B cell (primary cell): ENCODE data around the gene HLA-DRB1. TPM values are rescaled to one million over a fixed set of nuclear protein-coding genes. Genes with fewer than 3 reads are reported as not detected.

ENCODE experiments used
- ATAC-seq: fragments of 200-7000 bp; cut with Tn5 transposase; one replicate; pipeline ENCODE4 v1.10.0; 2021; ENCODE audit warnings: low read depth, mild to moderate bottlenecking, moderate number of reproducible peaks, moderate library complexity
- CTCF ChIA-PET: fragments of 350-600 bp; sonication (Branson Sonifier 250); formaldehyde crosslinking; loops from one replicate; lab custom pipeline; 2021; ENCODE audit warnings: antibody characterized with exemption, inconsistent platforms; lab: Charles Lee
- POLR2A ChIA-PET: fragments of 350-600 bp; sonication (Branson Sonifier 250); formaldehyde crosslinking; loops from one replicate; lab custom pipeline; 2021; ENCODE audit warnings: antibody characterized with exemption; lab: Charles Lee
- DNase-seq: peaks from one replicate; pipeline ENCODE4 v3.0.0; 2013
- H2AFZ ChIP-seq: 2 replicates; pipeline ENCODE4 v1.6.1; 2012; ENCODE audit warnings: mild to moderate bottlenecking, low read depth, low read length; ENCODE audit not compliant: insufficient read depth, poor library complexity, severe bottlenecking
- H3K27ac ChIP-seq, 2 donors: 1 replicate in 1 of 2; 2 replicates in 1 of 2; pipeline ENCODE4 v1.5.1; 2012 to 2013; ENCODE audit warnings: low read length in 2 of 2, mild to moderate bottlenecking in 2 of 2, moderate library complexity in 1 of 2
- H3K27me3 ChIP-seq, 4 experiments: fragments of 200-600 bp in 1 of 4; sonication (generic) in 1 of 4; replicated peaks in 1 of 4; 1 replicate in 2 of 4; 2 replicates in 2 of 4; pipeline versions ENCODE4 v1.6.1 to v1.7.0; 2013 to 2016; ENCODE audit warnings: low read length in 3 of 4, mild to moderate bottlenecking in 2 of 4, mixed read lengths in 1 of 4, moderate library complexity in 1 of 4; ENCODE audit not compliant: insufficient read depth in 4 of 4, control insufficient read depth in 3 of 4; ENCODE audit errors: control extremely low read depth in 1 of 4
- H3K36me3 ChIP-seq, 2 experiments: replicated peaks in 1 of 2; 1 replicate in 1 of 2; 2 replicates in 1 of 2; pipeline versions ENCODE4 v1.6.1 to v1.7.1; 2013; ENCODE audit warnings: low read length in 1 of 2; ENCODE audit not compliant: insufficient read depth in 2 of 2, control insufficient read depth in 1 of 2; ENCODE audit errors: control extremely low read depth in 1 of 2, extremely low read depth in 1 of 2
- H3K4me1 ChIP-seq, 2 donors: fragments of 200-600 bp in 1 of 2; sonication (generic) in 1 of 2; 1 replicate in 1 of 2; 2 replicates in 1 of 2; pipeline versions ENCODE4 v1.5.1 to v1.6.1; 2013 to 2017; ENCODE audit warnings: low read length in 2 of 2; ENCODE audit not compliant: control insufficient read depth in 2 of 2, insufficient read depth in 2 of 2
- H3K4me2 ChIP-seq: replicated peaks from 2 replicates; pipeline ENCODE3; 2012; ENCODE audit warnings: mild to moderate bottlenecking, low read depth, low read length; ENCODE audit not compliant: poor library complexity, severe bottlenecking
- H3K4me3 ChIP-seq, 5 experiments: fragments of 200-600 bp in 1 of 5; sonication (generic) in 1 of 5; 1 replicate in 3 of 5; 2 replicates in 2 of 5; pipeline versions ENCODE4 v1.5.1 to v1.7.0; 2011 to 2016; ENCODE audit warnings: low read length in 4 of 5, mild to moderate bottlenecking in 4 of 5, low read depth in 2 of 5, control low read depth in 1 of 5, moderate library complexity in 1 of 5; ENCODE audit not compliant: insufficient read depth in 1 of 5; ENCODE audit errors: control extremely low read depth in 1 of 5, extremely low read depth in 1 of 5
- H3K79me2 ChIP-seq: fragments of 200-600 bp; sonication (generic); one replicate; pipeline ENCODE4 v1.6.0; 2016; ENCODE audit warnings: low read length; ENCODE audit not compliant: control insufficient read depth, insufficient read depth
- H3K9ac ChIP-seq: fragments of 200-600 bp; sonication (generic); 2 replicates; pipeline ENCODE4 v1.6.1; 2017; ENCODE audit warnings: mild to moderate bottlenecking, low read length, moderate library complexity
- H3K9me3 ChIP-seq, 3 donors: one replicate each; pipeline versions ENCODE4 v1.6.1 to v1.7.1; 2013; ENCODE audit warnings: low read length in 2 of 3; ENCODE audit not compliant: control insufficient read depth in 2 of 3, insufficient read depth in 1 of 3; ENCODE audit errors: control extremely low read depth in 1 of 3
- H4K20me1 ChIP-seq: 2 replicates; pipeline ENCODE4 v1.6.0; 2012; ENCODE audit warnings: mild to moderate bottlenecking, low read length; ENCODE audit not compliant: insufficient read depth, control insufficient read depth, poor library complexity, severe bottlenecking
- H3K27ac Mint-ChIP-seq: one replicate; pipeline ENCODE4 v1.8.0; 2021; ENCODE audit warnings: mixed read lengths
- H3K27me3 Mint-ChIP-seq: one replicate; pipeline ENCODE4 v1.8.0; 2021; ENCODE audit warnings: mixed read lengths
- H3K4me1 Mint-ChIP-seq: one replicate; pipeline ENCODE4 v1.8.0; 2021; ENCODE audit warnings: mixed read lengths
- H3K4me3 Mint-ChIP-seq: one replicate; pipeline ENCODE4 v1.8.0; 2021; ENCODE audit warnings: mixed read lengths
- H3K9me3 Mint-ChIP-seq: one replicate; pipeline ENCODE4 v1.8.0; 2022; ENCODE audit warnings: mixed read lengths; ENCODE audit not compliant: insufficient read depth
- EZH2 ChIP-seq: IDR thresholded peaks from 2 replicates; pipeline ENCODE4 v1.6.1; 2012; ENCODE audit warnings: borderline replicate concordance, low read depth, mild to moderate bottlenecking, moderate library complexity, low read length; ENCODE audit not compliant: insufficient read depth, poor library complexity, severe bottlenecking
- WGBS: methylation state at CpG from one replicate; pipeline ENCODE4 v1.1.5; 2013; ENCODE audit warnings: missing lambda C conversion rate; ENCODE audit not compliant: insufficient coverage; 5-methylcytosine and 5-hydroxymethylcytosine counted together
- intact Hi-C: fragments of 100-400 bp; cut with micrococcal nuclease; formaldehyde crosslinking; loops from one replicate; pipeline ENCODE4 v1.10.0; 2022
- polyA plus RNA-seq: library from polyadenylated mRNA; depleted of rRNA; stranded (reverse); fragments of >200 nt; gene quantifications from 2 replicates; pipeline ENCODE4 v1.2.3, GENCODE V29; 2012
- total RNA-seq, 2 donors: library from RNA; stranded (reverse); fragments of 120-200 nt in 1 of 2; gene quantifications; 1 replicate in 1 of 2; 2 replicates in 1 of 2; pipeline versions ENCODE4 v1.2.3 to v1.2.4, GENCODE V29; 2013 to 2022
- TF ChIP-seq, protein P1 (sequence below): fragments of 200-600 bp; IDR thresholded peaks from one replicate; pipeline ENCODE4 v1.8.0; 2022; ENCODE audit warnings: antibody characterized with exemption, mild to moderate bottlenecking

Gene HLA-DRB1
- total and polyA plus RNA-seq, 2 donors (not counting 1 experiment from before 2014, with no cell fraction given) = 559 to 1,240 TPM

DNA sequence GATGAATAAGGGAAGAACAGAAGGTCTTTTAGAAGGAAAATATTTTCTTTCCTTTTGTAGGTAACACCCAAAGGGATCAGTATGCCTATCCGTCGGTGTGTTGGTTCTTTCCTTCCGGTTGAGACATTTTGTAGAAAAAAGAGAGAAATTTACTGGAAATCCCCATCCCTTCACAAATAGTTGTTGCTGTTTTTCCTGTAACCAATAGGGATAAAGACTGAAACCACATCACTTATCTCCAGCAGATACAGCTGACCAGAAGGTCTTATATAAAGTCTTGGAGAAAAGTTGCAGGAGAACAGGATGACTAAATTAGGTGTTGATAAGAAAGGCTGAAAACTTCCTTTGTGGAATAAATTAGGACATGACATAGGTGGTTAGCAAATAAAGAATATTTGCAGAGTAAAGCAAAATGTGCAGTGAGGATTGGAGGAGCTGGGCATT lies 14.8 kb upstream of the HLA-DRB1 start:
- intact Hi-C loops = loop anchor here (1.0 to 10.0 kb wide), 5 partner anchors 19 to 340 kb away; partner anchors contain the start of genes HLA-DMB, HLA-DQA1 and HLA-DQB1
- peaks cover 11% of the 10 kb centered on the region for H3K79me2 ChIP-seq
- no CpG with 5 or more reads among the region's 3 CpGs for WGBS
- ATAC-seq (peak; percentile 74), DNase-seq (peak; percentile 87)
- H3K9ac ChIP-seq = peak overlapping the region; percentile 79
- H3K27me3 ChIP-seq = no peaks in the 10 kb centered on the region
- TF ChIP-seq EZH2 = no peak
- TF ChIP-seq, protein P1, sequence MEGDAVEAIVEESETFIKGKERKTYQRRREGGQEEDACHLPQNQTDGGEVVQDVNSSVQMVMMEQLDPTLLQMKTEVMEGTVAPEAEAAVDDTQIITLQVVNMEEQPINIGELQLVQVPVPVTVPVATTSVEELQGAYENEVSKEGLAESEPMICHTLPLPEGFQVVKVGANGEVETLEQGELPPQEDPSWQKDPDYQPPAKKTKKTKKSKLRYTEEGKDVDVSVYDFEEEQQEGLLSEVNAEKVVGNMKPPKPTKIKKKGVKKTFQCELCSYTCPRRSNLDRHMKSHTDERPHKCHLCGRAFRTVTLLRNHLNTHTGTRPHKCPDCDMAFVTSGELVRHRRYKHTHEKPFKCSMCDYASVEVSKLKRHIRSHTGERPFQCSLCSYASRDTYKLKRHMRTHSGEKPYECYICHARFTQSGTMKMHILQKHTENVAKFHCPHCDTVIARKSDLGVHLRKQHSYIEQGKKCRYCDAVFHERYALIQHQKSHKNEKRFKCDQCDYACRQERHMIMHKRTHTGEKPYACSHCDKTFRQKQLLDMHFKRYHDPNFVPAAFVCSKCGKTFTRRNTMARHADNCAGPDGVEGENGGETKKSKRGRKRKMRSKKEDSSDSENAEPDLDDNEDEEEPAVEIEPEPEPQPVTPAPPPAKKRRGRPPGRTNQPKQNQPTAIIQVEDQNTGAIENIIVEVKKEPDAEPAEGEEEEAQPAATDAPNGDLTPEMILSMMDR = no peak
- Mint-ChIP-seq H3K4me1 (peaks cover 69% of the 10 kb centered on the region), H3K4me3 (peak overlapping the region; percentile 87), H3K27ac (peak overlapping the region; percentile 97), H3K9me3 (no peaks in the 10 kb centered on the region), H3K27me3 (no peaks in the 10 kb centered on the region)
- peak overlapping the region in 4 of 5 experiments; percentile 39 to 57 (median 42) for H3K4me3 ChIP-seq
- peaks cover 0 to under 1% (median 0%) of the 10 kb centered on the region in 3 donors for H3K9me3 ChIP-seq
- ChIA-PET POLR2A (interaction anchor here (0.6 to 2.1 kb wide), 15 partner anchors 11 to 339 kb away, joined by 3 to 29 read pairs (median 4); partner anchors contain the start of genes HLA-DQA1, HLA-DRB1 and HLA-DRB5), CTCF (interaction anchor here (0.6 to 1.5 kb wide), 3 partner anchors 18 to 166 kb away, joined by 3 to 8 read pairs (median 4); partner anchors contain the start of gene HLA-DQA1)
- H3K4me1 ChIP-seq = peaks cover 52 to 57% of the 10 kb centered on the region in 2 donors
- H3K36me3 ChIP-seq = no peaks in the 10 kb centered on the region
- H3K4me2 ChIP-seq = peak overlapping the region; percentile 72
- no peaks in the 10 kb centered on the region for H4K20me1 ChIP-seq
- H2AFZ ChIP-seq = no peak overlapping the region
- peak overlapping the region; percentile 99 to 100 for H3K27ac ChIP-seq

DNA sequence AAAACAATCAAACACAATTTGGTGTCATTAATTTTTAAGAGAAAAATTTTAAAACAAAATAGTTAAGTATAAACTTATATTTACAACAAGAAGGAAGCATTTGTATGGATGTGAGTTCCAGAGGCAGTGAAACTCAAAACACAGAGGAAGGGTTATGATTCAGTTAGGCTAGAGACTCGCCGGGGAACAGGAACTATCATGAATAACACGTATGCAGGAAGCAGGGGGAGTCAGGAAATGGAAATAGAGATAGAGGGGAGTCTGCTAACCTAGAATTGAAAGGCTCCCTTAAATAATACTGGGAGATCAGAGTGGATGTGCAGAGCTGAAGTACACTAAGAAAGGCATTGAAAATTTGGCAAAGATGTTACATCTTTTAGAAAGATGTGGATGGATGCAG lies 14.2 kb upstream of the HLA-DRB1 start:
- peak overlapping the region in 4 of 5 experiments; percentile 39 to 57 (median 42) for H3K4me3 ChIP-seq
- no peaks in the 10 kb centered on the region for H3K27me3 Mint-ChIP-seq
- H4K20me1 ChIP-seq = no peaks in the 10 kb centered on the region
- peak overlapping the region; percentile 97 for H3K27ac Mint-ChIP-seq
- peaks cover 49 to 54% of the 10 kb centered on the region in 2 donors for H3K4me1 ChIP-seq
- POLR2A ChIA-PET = interaction anchor here (0.6 to 2.1 kb wide), 12 partner anchors 10 to 164 kb away, joined by 3 to 29 read pairs (median 4); partner anchors contain the start of genes HLA-DQA1, HLA-DRA, HLA-DRB1 and HLA-DRB5
- H3K4me2 ChIP-seq = peak overlapping the region; percentile 72
- H3K9me3 ChIP-seq = peaks cover 0 to 4% (median 0%) of the 10 kb centered on the region in 3 donors
- H3K27ac ChIP-seq = peak overlapping the region; percentile 99 to 100
- H3K36me3 ChIP-seq = no peaks in the 10 kb centered on the region
- peak overlapping the region; percentile 87 for H3K4me3 Mint-ChIP-seq
- intact Hi-C loops = loop anchor here (1.0 to 10.0 kb wide), 6 partner anchors 15 to 341 kb away; partner anchors contain the start of genes HLA-DMB, HLA-DQA1, HLA-DQB1 and HLA-DRB1
- peak; percentile 68 for ATAC-seq
- no peaks in the 10 kb centered on the region for H3K9me3 Mint-ChIP-seq
- DNase-seq = no peak
- H3K27me3 ChIP-seq = no peaks in the 10 kb centered on the region
- CTCF ChIA-PET = interaction anchor here (1.5 kb wide), 1 partner anchor 18 kb away, joined by 8 read pairs; no protein-coding TSS in a partner anchor
- peaks cover 71% of the 10 kb centered on the region for H3K4me1 Mint-ChIP-seq
- H3K79me2 ChIP-seq = peaks cover 15% of the 10 kb centered on the region
- peak overlapping the region; percentile 79 for H3K9ac ChIP-seq
- TF ChIP-seq, protein P1 = no peak
- no peak for TF ChIP-seq EZH2
- H2AFZ ChIP-seq = no peak overlapping the region
- 0% methylated on average over 3 of the region's 3 CpGs for WGBS
